ENCODE results near the gene ADRA2B.

DNA sequence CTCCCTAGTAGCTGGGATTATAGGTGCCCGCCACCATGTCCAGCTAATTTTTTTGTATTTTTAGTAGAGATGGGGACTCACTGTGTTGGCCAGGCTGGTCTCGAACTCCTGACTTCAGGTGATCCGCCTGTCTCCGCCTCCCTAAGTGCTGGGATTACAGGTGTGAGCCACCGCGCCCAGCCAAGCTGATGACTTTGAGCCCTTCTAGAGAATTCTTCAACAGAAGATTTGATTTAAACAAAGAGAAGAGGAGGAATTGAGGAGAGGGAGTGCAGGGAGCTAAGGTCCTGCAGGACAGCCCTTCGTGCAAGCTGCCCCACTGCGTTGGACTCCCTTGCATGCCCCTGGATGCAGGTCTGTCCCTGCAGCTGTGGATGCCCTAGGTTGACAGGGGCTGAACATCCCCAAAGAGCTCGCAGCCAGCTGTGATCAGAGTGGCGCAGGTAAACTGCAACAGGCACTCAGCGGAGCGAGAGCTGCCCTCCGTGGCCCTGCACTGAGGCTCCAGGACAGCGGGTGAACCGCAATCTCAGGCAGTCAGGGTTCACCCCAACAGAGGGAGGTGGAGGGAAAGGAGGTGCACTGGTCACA lies 13.7 kb downstream of the ADRA2B start:
- TF ChIP-seq CTCF (IDR thresholded peaks at IDR 0.05) (no peak), POLR2A (IDR thresholded peaks at IDR 0.05) (no peak)
